Muscle of back (tissue), 11 donors: ENCODE measurements around the gene ARHGEF10L. TPM values are rescaled to one million over a fixed set of nuclear protein-coding genes. Genes with fewer than 3 reads are reported as not detected.
A peak's percentile ranks its signal among the peaks of the same experiment; 100 is the strongest.

Experiments used
- DNase-seq, 3 donors: peaks; one replicate each; pipeline versions ENCODE4 v3.0.0 to v3.0.0-alpha.2; 2013
- polyA plus RNA-seq, 10 donors: library from polyadenylated mRNA; unstranded; fragments of 120-200 nt; gene quantifications; one replicate each; pipeline ENCODE4 v1.2.1, GENCODE V29; 2013; ENCODE audit not compliant: insufficient read length in 10 of 10

ARHGEF10L gene
- polyA plus RNA-seq, 10 donors: 16.6 to 22.8 (median 19.6) TPM

DNA sequence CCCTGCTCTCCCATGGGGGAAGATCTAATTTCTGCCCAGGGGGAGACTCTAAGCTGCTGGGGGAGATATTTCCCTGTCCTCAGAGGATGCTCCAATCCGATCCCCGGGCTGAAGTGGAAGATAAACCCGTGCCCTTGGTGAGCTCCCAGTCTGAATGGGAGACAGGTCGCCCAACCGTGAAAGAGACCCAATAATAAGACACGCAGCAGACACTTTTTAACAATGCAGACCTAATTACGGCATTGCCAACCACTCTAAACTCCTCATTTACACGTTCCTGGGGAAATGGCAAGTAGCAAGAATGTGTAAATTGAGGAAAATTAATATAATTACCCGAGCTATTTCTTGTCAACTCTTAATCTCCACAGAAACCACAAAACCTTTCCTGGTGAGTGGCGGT is 166.9 kb downstream of the ARHGEF10L start:
- DNase-seq: no peak

DNA sequence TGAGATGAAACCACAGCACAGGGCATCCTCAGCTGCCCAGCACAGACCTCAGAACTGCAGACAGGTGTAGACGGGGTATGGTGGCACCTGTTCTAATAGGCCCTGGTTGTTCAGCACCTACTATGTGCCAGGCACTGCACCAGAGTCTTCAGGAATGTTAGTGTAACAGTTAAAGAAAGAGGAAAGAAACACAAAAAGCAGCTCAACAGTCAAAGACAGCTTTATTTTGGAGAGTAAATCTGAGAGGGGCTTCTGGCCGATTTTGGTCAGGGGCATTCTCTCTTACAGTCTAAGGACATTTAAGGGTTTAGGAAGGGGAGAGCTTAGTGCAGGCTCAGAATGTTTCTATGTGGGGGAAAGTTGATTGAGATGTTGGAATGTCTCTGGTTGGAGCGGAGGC is 170.5 kb downstream of the ARHGEF10L start:
- no peak for DNase-seq

DNA sequence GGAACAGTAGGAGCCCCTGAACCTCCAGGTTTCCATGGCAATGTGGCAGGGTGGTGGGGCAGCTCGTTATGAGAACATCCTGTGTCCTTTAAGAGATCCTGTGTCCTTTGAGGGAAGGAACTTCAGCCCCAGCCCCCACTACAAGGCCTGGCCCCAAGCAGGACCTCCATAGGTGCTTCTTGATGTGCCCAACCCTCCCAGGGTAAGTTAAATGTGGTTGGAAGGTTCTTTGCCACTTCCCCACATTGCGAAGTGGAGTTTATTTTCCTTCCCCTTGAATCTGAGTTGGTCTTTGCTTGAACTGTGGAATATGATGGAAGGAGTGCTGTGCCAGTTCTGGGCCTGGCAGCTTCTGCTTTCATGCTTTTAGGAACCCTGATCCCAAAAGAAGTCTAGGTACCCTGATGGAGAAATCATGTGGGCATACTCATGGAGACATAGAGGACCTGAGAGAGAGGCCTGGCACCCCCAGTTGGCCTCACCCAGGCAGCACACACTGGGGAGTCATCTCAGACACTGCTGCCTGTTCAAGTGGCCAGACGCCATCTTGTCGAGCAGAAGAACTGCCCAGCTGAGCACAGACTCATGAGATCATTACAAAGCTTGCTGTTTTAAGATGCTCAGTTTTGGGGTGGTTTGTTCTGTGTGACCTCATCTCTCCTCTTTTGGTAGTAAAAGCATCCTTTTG is 171.5 kb downstream of the ARHGEF10L start:
- DNase-seq: no peak

DNA sequence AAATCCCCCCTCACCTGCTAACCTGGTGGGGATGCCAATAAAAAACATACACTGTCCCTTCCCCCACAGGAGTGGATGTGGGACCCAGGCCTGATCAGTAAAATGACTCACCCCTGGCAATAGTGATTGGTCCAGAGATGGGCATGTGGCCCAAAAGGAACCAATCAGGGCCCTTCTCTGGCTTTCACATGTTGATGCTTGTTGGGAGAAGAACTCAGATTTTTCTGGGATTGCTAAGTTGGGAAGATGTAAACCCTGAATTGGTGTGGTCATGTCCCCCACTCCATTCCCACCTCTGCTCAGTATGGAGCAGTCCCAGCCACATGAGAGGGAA is 172.0 kb downstream of the ARHGEF10L start:
- no peak for DNase-seq

DNA sequence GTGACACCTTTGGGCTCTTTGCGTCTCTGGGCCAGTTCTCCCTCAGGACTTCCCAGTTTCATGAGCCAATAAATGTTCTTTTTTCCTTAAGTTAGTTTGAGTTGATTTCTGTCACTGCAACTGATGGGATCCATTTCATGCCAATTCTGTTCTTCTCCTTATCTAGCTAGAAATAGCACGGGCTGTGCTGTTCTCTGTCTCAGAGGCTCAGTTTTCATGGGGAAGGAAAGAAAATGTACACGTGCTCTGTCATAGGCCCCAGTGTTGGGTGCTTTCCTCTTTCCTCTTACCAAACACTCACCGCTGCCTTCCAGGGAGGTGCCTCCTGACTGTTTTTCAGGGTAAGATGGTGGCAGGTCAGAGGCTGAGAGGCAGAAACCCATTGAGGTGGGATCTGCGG is 172.4 kb downstream of the ARHGEF10L start:
- no peak for DNase-seq

DNA sequence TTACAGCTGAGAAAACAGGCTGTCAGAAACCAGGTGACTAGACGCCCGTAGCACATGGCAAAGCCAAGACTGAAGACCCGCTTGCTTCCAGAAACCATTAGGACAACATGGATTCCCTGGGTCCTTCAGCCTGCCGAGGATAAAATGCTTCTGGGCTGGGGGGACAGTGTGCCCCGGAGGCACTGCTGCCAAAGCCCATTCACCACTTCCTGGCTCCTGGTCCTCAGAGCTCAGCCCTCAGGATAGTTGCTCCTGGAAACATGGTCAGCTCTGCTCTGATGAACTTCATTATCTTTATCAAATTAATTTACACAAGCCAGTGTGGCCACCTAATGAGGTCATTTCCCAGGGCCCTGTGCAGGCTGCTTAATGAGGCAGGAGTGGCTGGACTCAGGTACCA is 174.5 kb downstream of the ARHGEF10L start:
- DNase-seq: no peak

DNA sequence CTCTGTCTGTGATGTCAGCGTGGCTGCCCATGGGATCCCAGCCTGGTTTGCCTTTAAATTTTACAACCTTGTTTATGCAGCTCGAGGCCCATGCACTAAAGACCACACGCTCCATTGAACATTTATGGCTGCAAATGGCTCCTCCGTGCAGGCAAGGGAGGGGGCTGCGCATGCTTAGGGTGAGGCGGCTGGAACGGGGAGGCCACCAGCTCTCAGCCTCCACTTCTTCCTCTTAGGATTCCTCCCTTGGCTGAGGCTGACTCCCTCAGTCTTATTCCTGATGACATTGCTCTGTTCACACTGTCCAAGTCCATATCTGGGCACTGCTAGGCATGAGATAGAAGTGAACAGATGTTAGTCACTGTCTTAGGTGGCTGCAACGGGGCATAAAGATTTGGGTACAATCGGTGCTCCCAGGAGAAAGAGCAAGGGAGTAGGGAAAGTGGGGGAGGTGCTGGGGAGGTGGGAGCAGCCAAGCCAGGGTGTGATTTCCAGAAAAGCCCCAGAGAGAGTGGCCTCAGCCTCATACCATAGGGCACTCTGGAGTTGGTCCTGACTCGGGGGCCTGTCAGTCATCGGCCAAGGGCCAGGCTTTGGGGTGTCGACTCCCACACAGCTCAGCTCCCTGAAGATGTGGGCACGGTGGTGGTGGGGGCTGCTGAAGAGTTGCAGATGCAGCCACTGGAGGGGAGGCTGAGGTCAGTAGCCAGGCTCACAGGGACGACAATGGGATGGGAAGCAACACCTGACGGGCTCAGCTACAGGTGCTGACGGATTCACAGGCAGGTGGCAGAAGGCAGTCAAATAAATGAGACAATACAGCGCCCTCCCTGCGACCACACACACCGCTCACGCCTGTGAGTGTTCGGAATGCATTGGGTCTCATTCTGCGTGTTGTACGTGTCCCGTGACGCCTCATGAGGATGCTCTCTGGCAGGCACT is 178.4 kb downstream of the ARHGEF10L start:
- DNase-seq: no peak

DNA sequence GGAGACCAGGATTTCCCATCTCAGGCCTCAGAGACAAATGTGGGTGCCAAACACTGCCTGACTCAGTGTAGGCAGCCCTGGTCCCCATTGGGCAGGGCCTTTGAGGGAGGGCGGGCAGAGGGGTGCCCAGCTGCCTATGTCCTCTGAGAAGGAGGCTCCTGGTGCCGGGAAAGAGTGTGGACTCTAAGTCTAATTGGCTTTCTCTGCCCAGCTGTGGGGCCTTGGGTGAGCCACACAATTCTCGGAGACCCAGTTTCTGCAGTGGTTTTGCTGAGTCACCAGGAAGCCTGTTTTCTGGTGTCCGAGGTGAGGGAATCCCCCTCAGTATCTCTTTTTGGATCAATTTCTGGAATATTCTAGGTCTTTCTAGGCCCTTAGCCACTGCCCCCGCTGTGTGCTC is 180.4 kb downstream of the ARHGEF10L start:
- DNase-seq: no peak

DNA sequence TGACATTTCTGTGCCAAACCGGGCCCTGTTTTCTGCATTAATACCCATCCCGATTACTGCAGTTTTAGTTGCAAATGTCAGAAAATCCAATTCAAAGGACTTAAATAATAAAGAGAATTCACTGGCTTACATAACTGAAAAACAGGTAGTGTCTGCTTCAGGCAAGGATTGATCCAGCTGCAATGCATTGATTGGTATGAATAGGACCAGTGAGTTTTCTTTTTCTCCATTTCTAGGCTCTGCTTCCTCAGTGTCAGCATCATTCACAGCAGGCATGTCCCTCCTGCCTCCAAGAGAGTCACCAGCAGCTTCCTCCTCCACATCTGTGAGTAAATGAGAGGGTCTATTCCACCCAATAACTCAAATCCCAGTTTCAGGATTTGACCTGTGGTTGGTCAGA is 181.9 kb downstream of the ARHGEF10L start:
- DNase-seq: no peak

DNA sequence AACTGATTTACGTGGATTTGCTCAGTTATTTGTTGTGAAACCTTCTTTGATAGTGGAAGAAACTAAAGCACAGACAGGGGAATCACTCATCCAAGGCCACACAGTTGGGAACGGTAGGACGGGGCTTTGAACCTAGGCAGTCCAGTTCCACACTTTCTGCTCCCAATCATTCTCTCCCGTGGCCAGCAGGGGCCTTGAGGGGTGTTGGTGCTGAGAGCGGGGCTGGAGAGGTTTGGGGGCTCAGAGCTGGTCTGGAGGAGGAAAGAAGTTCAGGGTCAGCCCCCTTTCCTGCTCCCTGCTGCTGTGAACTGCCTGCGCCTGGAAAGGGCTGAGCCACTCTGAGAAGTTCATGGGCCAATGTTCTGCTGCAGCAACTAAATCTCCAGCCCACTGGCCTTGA is 184.2 kb downstream of the ARHGEF10L start:
- DNase-seq: no peak

DNA sequence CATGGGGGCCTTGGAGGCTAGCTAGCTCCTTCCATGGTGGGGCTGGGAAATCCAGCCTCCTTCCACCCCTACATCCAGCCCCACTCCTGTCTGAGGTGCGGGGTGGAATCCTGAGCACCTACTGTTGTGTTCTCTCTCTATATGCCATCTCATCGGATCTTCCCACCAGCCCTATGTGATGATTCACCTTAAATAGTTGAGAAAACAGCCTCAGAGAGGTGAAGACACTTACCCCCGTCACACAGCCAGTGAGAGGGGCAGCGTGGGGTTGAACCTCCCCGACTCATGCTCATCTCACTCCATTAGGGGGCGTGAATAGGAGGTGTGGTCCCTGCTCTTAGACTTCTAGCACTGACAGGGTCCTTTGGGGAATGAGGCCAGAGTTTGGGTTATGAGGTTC is 184.7 kb downstream of the ARHGEF10L start:
- DNase-seq: no peak

DNA sequence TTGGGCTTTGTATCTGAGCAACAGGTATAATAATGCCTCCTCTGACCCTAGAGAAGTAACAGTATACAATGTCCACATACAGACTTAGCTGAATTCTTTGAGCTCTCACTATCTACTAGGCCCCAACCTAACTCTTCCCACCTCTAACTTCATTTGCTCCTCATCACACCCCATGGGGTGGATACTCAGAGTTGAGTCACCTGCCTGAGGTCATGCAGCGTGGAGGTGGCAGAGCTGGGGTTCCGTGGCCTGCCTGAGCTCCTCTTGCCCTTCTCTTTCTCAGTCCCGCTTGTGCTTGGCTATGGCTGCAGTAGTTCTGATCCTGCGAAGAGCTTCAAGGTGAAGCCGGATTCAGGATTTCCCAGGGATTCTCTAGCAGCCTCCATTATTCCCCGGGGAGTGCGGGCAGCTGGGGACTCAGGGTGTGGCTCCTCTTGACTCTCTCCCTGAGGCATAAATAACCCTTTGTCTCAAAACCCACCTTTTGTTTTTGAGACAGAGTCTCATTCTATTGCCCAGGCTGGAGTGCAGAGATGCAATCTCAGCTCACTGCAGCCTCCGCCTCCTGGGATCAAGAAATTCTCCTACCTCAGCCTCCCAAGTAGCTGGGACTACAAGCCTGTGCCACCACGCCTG is 185.7 kb downstream of the ARHGEF10L start:
- no peak for DNase-seq

DNA sequence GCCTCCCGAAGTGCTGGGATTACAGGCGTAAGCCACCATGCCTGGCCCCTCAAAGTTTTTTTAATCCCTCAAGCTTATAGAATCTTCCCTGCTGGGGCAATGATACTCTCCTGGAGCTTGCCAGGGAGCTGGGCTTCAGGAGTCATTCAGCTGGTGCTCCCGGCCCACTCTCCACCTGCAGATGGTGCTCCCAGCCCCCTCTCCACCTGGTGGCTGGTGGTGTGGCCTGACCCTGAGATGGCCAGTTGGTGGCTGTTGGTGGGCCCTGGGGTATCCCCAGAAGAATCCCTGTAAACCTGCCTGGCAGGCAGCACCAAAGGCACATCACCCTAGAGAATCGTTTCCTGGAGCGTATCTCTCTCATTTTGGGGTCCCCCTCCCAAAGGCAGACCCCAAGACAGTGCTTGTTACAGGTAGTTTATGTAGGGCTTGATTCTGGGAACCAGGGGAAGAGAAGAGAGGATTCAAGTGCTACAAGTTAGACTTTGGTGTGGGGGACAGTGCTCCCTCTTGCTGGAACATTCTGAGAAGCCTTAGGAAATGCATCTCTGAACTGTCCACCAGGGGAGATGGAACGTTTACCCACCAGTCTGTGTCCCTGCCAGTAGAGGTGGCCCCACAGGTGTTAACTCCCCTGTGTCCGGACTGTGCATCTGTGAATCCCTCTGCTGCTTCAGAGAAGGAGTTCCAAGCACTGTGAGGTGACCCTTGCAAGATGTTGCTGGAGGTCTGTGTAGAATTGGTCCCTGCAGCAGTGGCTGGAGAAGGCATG is 186.5 kb downstream of the ARHGEF10L start:
- no peak for DNase-seq

DNA sequence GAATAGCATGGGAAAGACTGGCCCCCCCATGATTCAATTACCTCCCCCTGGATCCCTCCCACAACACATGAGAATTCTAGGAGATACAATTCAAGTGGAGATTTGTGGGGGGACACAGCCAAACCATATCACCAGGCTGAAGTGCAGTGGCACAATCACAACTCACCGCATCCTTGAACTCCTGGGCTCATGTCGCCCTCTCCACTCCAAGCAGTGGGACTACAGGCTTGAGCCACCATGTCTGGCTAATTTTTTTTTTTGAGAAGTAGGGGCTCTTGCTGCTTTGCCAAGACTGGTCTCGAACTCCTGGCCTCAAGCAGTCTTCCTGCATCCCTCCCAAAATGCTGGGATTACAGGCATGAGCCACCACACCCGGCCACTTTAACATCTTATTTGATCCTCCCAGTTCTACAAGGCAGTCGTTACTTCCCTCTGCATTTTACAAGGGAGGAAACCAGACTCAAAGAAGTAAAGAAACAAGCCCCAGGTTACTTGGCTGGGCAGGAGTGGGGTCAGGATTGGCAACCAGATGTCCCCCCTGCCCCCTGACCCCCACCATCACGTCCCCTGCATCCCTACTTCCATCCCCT is 188.7 kb downstream of the ARHGEF10L start:
- no peak for DNase-seq

DNA sequence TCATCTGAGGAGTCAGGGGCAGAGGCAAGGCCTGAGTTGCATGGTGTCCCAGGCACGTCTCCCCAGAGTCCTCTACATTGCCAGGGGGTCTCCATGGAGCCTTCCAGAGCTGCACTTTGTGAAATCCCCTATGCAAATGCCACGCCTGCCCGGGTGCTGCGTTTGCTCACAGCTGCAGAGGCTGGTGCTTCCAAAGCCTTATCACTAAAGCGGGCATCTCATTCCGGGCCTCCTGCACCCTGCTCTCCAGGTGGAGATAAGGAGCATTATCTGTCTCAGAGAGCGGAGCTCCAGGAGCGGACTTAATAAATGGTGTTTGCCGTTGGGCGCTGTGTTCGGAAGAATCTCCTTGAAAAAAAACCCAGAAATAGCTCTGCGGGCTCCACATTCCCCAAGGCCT is 189.8 kb downstream of the ARHGEF10L start:
- DNase-seq: no peak

DNA sequence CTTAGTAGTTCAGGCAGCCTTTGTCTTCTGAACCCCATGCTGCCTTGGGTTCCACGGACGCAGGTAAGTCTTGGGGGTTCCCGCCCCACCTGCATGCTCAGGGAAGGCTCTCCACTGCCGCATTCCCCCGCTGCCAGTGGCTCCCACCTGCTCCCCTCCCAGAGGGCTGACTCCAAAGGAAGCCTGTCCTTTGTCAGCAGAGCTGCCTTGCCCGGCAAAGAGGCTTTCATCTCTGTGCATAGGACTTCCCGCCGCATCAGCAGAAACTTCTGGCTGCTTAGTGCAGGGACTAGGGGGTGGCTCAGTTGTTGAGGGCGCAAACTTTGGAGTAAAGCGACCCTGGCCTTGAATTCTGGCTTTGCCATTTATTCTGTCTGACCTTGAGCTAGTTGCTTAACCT is 190.4 kb downstream of the ARHGEF10L start:
- DNase-seq: no peak

DNA sequence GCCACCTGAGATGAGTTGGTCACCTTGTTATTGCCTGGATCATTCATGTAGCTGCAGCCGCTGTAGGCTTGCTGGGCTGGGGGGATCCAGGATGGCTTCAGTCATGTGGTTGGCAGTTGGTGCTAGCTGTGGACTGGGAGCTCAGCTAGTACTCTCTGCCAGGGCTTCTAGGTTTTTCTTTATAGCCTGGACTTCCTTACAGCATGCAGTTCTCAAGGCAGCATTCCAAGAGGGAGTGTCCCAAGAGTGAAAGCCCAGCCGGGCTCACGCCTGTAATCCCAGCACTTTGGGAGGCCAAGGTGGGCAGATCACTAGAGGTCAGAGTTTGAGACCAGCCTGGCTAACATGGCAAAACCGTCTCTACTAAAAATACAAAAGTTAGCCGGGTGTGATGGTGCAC is 192.0 kb downstream of the ARHGEF10L start:
- no peak for DNase-seq

DNA sequence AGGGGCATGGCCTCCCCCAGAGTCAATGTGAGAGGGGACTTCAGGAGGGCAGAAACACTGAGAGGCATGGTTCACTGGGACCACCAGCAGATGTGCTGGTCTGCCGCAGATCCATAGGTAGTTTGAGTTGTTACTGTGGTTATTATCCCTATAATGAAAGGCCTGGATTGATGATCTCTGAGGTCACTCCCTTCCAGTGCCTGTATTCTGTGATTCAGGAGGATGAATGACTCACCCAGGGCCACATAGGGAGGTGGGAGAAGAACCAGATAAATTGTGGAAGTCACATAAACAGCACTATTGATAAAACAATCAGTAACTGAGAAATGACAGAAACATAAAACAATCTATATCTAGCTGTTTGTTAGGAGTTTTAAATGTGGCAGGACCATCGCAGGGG is 193.0 kb downstream of the ARHGEF10L start:
- DNase-seq: peak in 1 of 3 donors; percentile 27

DNA sequence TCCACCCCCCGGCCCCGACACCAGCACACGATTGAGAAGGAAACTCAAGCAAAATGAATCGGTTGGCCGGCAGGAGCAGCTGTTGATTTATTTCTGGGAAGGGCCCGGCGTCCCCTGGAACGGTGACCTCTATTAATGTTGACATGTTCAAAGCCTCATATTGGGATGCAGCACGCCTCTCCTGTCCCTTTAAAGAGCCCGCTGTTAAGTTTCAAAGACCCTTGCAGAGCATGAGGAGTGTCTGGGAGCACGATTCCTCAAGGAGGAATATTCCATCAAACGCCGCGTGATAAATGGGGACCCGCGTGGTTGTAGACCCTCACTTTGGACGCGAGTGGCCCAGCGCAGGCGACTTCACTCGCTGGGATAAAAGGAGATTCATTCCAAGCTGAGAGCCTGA is 194.2 kb downstream of the ARHGEF10L start:
- DNase-seq: no peak

DNA sequence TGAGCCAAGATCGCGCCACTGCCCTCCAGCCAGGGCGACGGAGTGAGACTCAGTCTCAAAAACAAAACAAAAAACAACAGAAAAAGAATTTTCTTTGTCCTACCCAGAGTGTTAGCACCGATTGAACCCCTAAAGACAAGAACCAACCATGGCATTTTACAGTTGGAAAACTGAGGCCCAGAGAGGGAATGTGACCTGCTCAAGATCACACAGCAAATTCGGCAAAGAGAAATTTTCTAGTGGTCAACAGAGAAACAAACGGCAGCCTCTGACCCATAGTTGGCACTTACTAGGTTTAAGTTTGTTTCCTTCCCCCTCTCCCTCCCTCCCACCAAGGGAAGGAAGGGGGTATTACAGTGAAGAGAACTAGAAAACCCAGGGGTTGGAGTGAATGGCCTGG is 195.1 kb downstream of the ARHGEF10L start:
- no peak for DNase-seq

DNA sequence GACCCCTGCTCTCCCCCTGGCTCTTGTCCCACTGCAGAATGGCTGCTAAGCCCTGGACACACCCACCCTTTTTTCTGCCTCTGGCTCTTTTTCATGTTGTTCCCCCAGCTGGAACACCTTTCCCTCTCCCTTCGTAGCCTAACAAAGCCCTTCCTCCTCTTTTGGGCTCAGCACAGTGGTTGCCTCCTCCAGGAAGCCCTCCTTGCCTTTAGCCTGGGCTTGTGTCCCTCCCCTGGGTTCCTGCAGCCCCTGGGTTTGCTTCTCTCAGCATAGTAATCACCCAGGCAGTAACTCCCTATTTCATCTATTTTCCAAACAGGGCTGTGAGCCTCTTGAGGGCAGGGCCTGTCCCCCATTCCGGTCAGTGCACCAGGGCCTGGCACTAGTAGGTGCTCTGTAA is 195.8 kb downstream of the ARHGEF10L start:
- no peak for DNase-seq

DNA sequence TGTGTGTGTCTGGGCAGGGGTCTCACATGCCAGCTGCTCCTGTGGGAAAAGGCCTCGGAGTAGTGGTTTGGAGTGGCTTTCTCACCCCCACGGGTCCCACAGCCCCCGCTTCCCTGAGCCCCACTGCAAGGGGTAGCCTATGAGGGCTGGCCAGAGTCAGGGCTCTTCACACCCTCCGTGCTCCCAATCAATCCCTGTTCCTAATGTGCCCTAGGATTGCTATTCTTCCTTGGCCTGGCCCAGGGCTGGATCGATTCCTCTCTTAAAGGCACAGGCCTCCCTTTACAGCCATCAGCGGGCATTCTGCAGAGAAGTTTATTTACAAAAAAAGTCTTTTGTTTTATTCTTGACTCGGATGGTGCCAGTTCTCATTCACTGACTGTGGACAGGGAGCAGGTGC is 196.3 kb downstream of the ARHGEF10L start:
- no peak for DNase-seq
